HCT116 (cell line): Measurements from ENCODE around the gene TEK. TPM values are rescaled to one million over a fixed set of nuclear protein-coding genes. Genes with fewer than 3 reads are reported as not detected.

Experiments
- ATAC-seq: fragments of 200-7000 bp; cut with Tn5 transposase; 2 replicates; pipeline ENCODE4 v1.9.1; 2020; ENCODE audit warnings: mild to moderate bottlenecking, moderate library complexity
- BruUV-seq: library from RNA; stranded (reverse); fragments of 400-500 nt; replicated peaks from 2 replicates; lab custom pipeline; 2021; lab: Mats Ljungman, UMichigan
- CTCF ChIA-PET: fragments of 300-600 bp; sonication (Branson Sonifier 250); formaldehyde crosslinking; loops from one replicate; lab custom pipeline; 2021; ENCODE audit warnings: antibody characterized with exemption; lab: Charles Lee
- POLR2A ChIA-PET: fragments of 300-600, 350-600 bp; sonication (Branson Sonifier 250); formaldehyde crosslinking; loops from one replicate; lab custom pipeline; 2021; ENCODE audit warnings: antibody characterized with exemption; lab: Charles Lee
- RAD21 ChIA-PET, 2 experiments: fragments of 300-600 bp; sonication (Branson Sonifier 250); formaldehyde crosslinking; loops; one replicate each; lab custom pipeline; 2023; ENCODE audit warnings: low total read pairs in 2 of 2; ENCODE audit not compliant: uncharacterized antibody in 2 of 2, unreplicated experiment in 2 of 2, low non-redundant PET in 1 of 2; lab: Charles Lee
- DNase-seq: peaks from one replicate; pipeline ENCODE4 v3.0.0-alpha.2; 2010; ENCODE audit warnings: low read depth, low spot score
- H2AFZ ChIP-seq: fragments of 200-600 bp; shearing (Covaris generic), sonication (generic); 2 replicates; pipeline ENCODE4 v1.6.1; 2017; ENCODE audit warnings: low read depth, mixed run types, mixed read lengths, antibody characterized with exemption, low read length; ENCODE audit not compliant: poor library complexity, severe bottlenecking
- H3K27ac ChIP-seq: 2 replicates; pipeline ENCODE4 v1.5.1; 2012; ENCODE audit warnings: low read depth, low read length
- H3K27me3 ChIP-seq: fragments of 200-600 bp; sonication (generic); 2 replicates; pipeline ENCODE4 v1.6.1; 2016; ENCODE audit warnings: mixed run types, low read length, mixed read lengths; ENCODE audit not compliant: insufficient read depth
- H3K36me3 ChIP-seq, 2 experiments: fragments of 200-500 bp in 1 of 2; fragments of 200-600 bp in 1 of 2; sonication (Bioruptor generic) in 1 of 2; sonication (generic) in 1 of 2; 2 replicates each; pipeline versions ENCODE4 v1.5.1 to v1.6.1; 2014 to 2016; ENCODE audit warnings: low read length in 2 of 2, inconsistent platforms in 1 of 2, mixed read lengths in 1 of 2, mixed run types in 1 of 2; ENCODE audit not compliant: insufficient read depth in 2 of 2, control insufficient read depth in 1 of 2
- H3K4me1 ChIP-seq, 2 experiments: fragments of 200-600 bp in 1 of 2; sonication (generic) in 1 of 2; 2 replicates each; pipeline versions ENCODE4 v1.5.1 to v1.6.1; 2012 to 2017; ENCODE audit warnings: low read length in 2 of 2, inconsistent platforms in 1 of 2, mild to moderate bottlenecking in 1 of 2, mixed read lengths in 1 of 2, mixed run types in 1 of 2, moderate library complexity in 1 of 2; ENCODE audit not compliant: insufficient read depth in 2 of 2, control insufficient read depth in 1 of 2
- H3K4me2 ChIP-seq: fragments of 200-600 bp; sonication (generic); 2 replicates; pipeline ENCODE4 v1.6.1; 2017; ENCODE audit warnings: mixed run types, low read length, mixed read lengths
- H3K4me3 ChIP-seq, 2 experiments: fragments of 200-600 bp in 1 of 2; sonication (generic) in 1 of 2; replicated peaks in 1 of 2; 2 replicates each; pipeline ENCODE4 v1.5.1; 2011 to 2016; ENCODE audit warnings: low read length in 2 of 2, control low read depth in 1 of 2, low read depth in 1 of 2, mild to moderate bottlenecking in 1 of 2, mixed read lengths in 1 of 2, mixed run types in 1 of 2
- H3K79me2 ChIP-seq: fragments of 200-600 bp; sonication (generic); 2 replicates; pipeline ENCODE4 v1.6.1; 2017; ENCODE audit warnings: mild to moderate bottlenecking, mixed run types, low read length, moderate library complexity, mixed read lengths; ENCODE audit not compliant: insufficient read depth
- H3K9ac ChIP-seq: fragments of 200-600 bp; sonication (generic); 2 replicates; pipeline ENCODE4 v1.6.1; 2016; ENCODE audit warnings: low read length, mixed read lengths
- H3K9me2 ChIP-seq: fragments of 200-600 bp; sonication (generic), shearing (Covaris generic); 2 replicates; pipeline ENCODE4 v1.6.1; 2017; ENCODE audit warnings: mixed run types, mild to moderate bottlenecking, moderate library complexity; ENCODE audit not compliant: insufficient read depth
- H3K9me3 ChIP-seq, 2 experiments: fragments of 200-500 bp in 1 of 2; fragments of 200-600 bp in 1 of 2; sonication (Bioruptor generic) in 1 of 2; sonication (generic) in 1 of 2; 2 replicates each; pipeline ENCODE4 v1.6.1; 2014 to 2017; ENCODE audit warnings: low read length in 2 of 2, mixed read lengths in 2 of 2, inconsistent platforms in 1 of 2, low read depth in 1 of 2, mild to moderate bottlenecking in 1 of 2, mixed run types in 1 of 2, moderate library complexity in 1 of 2; ENCODE audit not compliant: control insufficient read depth in 1 of 2, insufficient read depth in 1 of 2
- H4K20me1 ChIP-seq: fragments of 200-600 bp; sonication (generic), shearing (Covaris generic); 2 replicates; pipeline ENCODE4 v1.6.1; 2017; ENCODE audit warnings: mixed run types, mild to moderate bottlenecking, moderate library complexity; ENCODE audit not compliant: insufficient read depth
- ATF3 ChIP-seq: IDR thresholded peaks from 2 replicates; pipeline ENCODE4 v1.6.1; 2012
- CBX3 ChIP-seq: IDR thresholded peaks from 2 replicates; pipeline ENCODE4 v1.6.1; 2012; ENCODE audit warnings: low read depth
- CEBPB ChIP-seq: IDR thresholded peaks from 2 replicates; pipeline ENCODE4 v1.6.1; 2012; ENCODE audit warnings: low read depth
- CTCF ChIP-seq, 3 experiments: fragments of 200-600 bp in 1 of 3; sonication (generic) in 1 of 3; IDR thresholded peaks in 2 of 3; conservative IDR thresholded peaks in 1 of 3; 2 replicates each; pipeline ENCODE4 v1.5.1; 2012 to 2017; ENCODE audit warnings: low read depth in 2 of 3, low read length in 2 of 3, antibody characterized with exemption in 1 of 3, borderline replicate concordance in 1 of 3, control low read depth in 1 of 3, mild to moderate bottlenecking in 1 of 3, mixed read lengths in 1 of 3, mixed run types in 1 of 3, moderate library complexity in 1 of 3; ENCODE audit not compliant: insufficient read depth in 1 of 3
- EGR1 ChIP-seq: IDR thresholded peaks from 2 replicates; pipeline ENCODE4 v1.6.1; 2012; ENCODE audit warnings: low read depth
- ELF1 ChIP-seq: IDR thresholded peaks from 2 replicates; pipeline ENCODE4 v1.6.1; 2012; ENCODE audit warnings: low read depth, borderline replicate concordance
- EZH2 ChIP-seq: fragments of 200-600 bp; sonication (generic); IDR thresholded peaks from 2 replicates; pipeline ENCODE4 v1.6.1; 2017; ENCODE audit warnings: antibody characterized with exemption, mixed run types
- EZH2phosphoT487 ChIP-seq: fragments of 200-600 bp; IDR thresholded peaks from 2 replicates; pipeline ENCODE4 v1.6.1; 2018; ENCODE audit warnings: antibody characterized with exemption, borderline replicate concordance
- JUND ChIP-seq: IDR thresholded peaks from 2 replicates; pipeline ENCODE4 v1.6.1; 2012
- POLR2A ChIP-seq: IDR thresholded peaks from 2 replicates; pipeline ENCODE4 v1.7.0; 2011; ENCODE audit warnings: borderline replicate concordance; ENCODE audit not compliant: insufficient read depth, insufficient read length; ENCODE audit errors: extremely low read depth
- POLR2AphosphoS5 ChIP-seq: IDR thresholded peaks from 2 replicates; pipeline ENCODE4 v1.6.1; 2011; ENCODE audit warnings: mild to moderate bottlenecking, low read depth, low read length, moderate library complexity
- RAD21 ChIP-seq: IDR thresholded peaks from 2 replicates; pipeline ENCODE4 v1.6.1; 2012; ENCODE audit warnings: low read depth, mild to moderate bottlenecking
- SP1 ChIP-seq: IDR thresholded peaks from 2 replicates; pipeline ENCODE4 v1.6.1; 2012; ENCODE audit warnings: low read depth
- TCF7L2 ChIP-seq: IDR thresholded peaks from 2 replicates; pipeline ENCODE4 v1.7.0; 2011; ENCODE audit warnings: borderline replicate concordance, inconsistent platforms; ENCODE audit not compliant: insufficient read depth, insufficient read length; ENCODE audit errors: extremely low read depth
- YY1 ChIP-seq: IDR thresholded peaks from 2 replicates; pipeline ENCODE4 v1.6.1; 2011; ENCODE audit warnings: low read length, low read depth, moderate library complexity, mild to moderate bottlenecking; ENCODE audit not compliant: insufficient replicate concordance; ENCODE audit errors: extremely low read depth
- ZFX ChIP-seq: fragments of 450-650 bp; IDR thresholded peaks from 2 replicates; pipeline ENCODE4 v1.6.1; 2017
- ZNF274 ChIP-seq: fragments of 200-500 bp; sonication (Bioruptor generic); IDR thresholded peaks from 2 replicates; pipeline ENCODE4 v1.6.1; 2014; ENCODE audit warnings: mild to moderate bottlenecking, low read depth, low read length, inconsistent platforms
- intact Hi-C: fragments of 100-400 bp; cut with micrococcal nuclease; formaldehyde crosslinking; loops from 2 replicates; pipeline ENCODE4 v1.10.0; 2022
- total RNA-seq: library from RNA; stranded (reverse); gene quantifications from one replicate; pipeline ENCODE4 v1.2.1, GENCODE V29; 2021; ENCODE audit not compliant: unreplicated experiment
- TF ChIP-seq, protein P1 (sequence below): IDR thresholded peaks from 2 replicates; pipeline ENCODE4 v1.6.1; 2012

TEK gene
- total RNA-seq, 1 experiment from 2014 or later: 0.15 TPM

- Histone ChIP-seq H3K9me2 (no peaks in the 10 kb centered on the region), H4K20me1 (no peaks in the 10 kb centered on the region), H3K4me3 (no peak overlapping the region), H3K27me3 (no peaks in the 10 kb centered on the region), H2AFZ (no peak overlapping the region), H3K4me1 (peaks cover 12 to 24% of the 10 kb centered on the region in 2 experiments), H3K79me2 (no peaks in the 10 kb centered on the region), H3K9me3 (no peaks in the 10 kb centered on the region), H3K27ac (no peak overlapping the region), H3K36me3 (no peaks in the 10 kb centered on the region), H3K4me2 (0 out of 2 replicates have a peak overlapping the region, but pooled peaks have one; percentile 1), H3K9ac (no peak overlapping the region)
- ATAC-seq: no peak
- no TSS peak for BruUV-seq
- intact Hi-C loops: no loop called here
- RAD21 ChIA-PET: no interaction called here
- TF ChIP-seq ATF3 (no peak), ELF1 (no peak)
- CTCF ChIA-PET: no interaction called here
- POLR2A ChIA-PET: no interaction called here
- no peak for DNase-seq
Measured at GRCh38 chr9:27183131-27183530, 74.1 kb downstream of the TEK start.

GRCh38 chr9:27183701-27184100, 74.7 kb downstream of the TEK start:
- no peaks in the 10 kb centered on the region for H3K79me2 ChIP-seq

More at GRCh38 chr9:27183701-27184100, 74.7 kb downstream of the TEK start:
- ChIA-PET POLR2A (no interaction called here), RAD21 (no interaction called here), CTCF (no interaction called here)
- no peak overlapping the region for H3K4me3 ChIP-seq
- H3K27me3 ChIP-seq: no peaks in the 10 kb centered on the region
- no peak for TF ChIP-seq POLR2AphosphoS5
- no peak for TF ChIP-seq TCF7L2
- TF ChIP-seq YY1: no peak
- TF ChIP-seq ZNF274: no peak
- no peak for TF ChIP-seq ATF3
- TF ChIP-seq CTCF (IDR thresholded peaks at IDR 0.05 in 2 of 3, conservative IDR thresholded peaks at IDR 0.05 in 1 of 3; ENCODE audit: borderline replicate concordance in 1 of 3, insufficient read depth in 1 of 3, low read depth in 2 of 3, low read length in 2 of 3): no peak
- TF ChIP-seq EGR1: no peak
- no peak for TF ChIP-seq SP1
- TF ChIP-seq CEBPB: no peak
- TF ChIP-seq POLR2A: no peak
- no peak for TF ChIP-seq EZH2phosphoT487
- TF ChIP-seq CBX3: no peak
- TF ChIP-seq EZH2: no peak
- TF ChIP-seq JUND: no peak
- TF ChIP-seq, protein P1, sequence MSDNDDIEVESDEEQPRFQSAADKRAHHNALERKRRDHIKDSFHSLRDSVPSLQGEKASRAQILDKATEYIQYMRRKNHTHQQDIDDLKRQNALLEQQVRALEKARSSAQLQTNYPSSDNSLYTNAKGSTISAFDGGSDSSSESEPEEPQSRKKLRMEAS: no peak
- TF ChIP-seq ZFX: no peak
- no peak for TF ChIP-seq RAD21
- peak; percentile 40 for ATAC-seq
- DNase-seq: no peak
- no peaks in the 10 kb centered on the region for H3K9me2 ChIP-seq
- H3K27ac ChIP-seq: no peak overlapping the region
- no peaks in the 10 kb centered on the region for H3K9me3 ChIP-seq
- H3K9ac ChIP-seq: no peak overlapping the region
- intact Hi-C loops: no loop called here
- 0 out of 2 replicates have a peak overlapping the region, but pooled peaks have one; percentile 1 for H3K4me2 ChIP-seq
- BruUV-seq: no TSS peak
- H2AFZ ChIP-seq: no peak overlapping the region
- H3K36me3 ChIP-seq: no peaks in the 10 kb centered on the region
- no peaks in the 10 kb centered on the region for H4K20me1 ChIP-seq
- H3K4me1 ChIP-seq: peaks cover 12 to 24% of the 10 kb centered on the region in 2 experiments
